ENCODE data around the gene RAD9A.
"Not testable (repeated sequence)": the region's sequence is repeated elsewhere in the genome, so short reads cannot be mapped to it uniquely, and the experiment has no call there.

The RAD9A gene

GRCh38 chr11:67422891-67423290, 31.1 kb downstream of the RAD9A start:
- Histone ChIP-seq H3K4me1 (ENCODE audit: control insufficient read depth, insufficient read depth, low read length, poor library complexity, severe bottlenecking) (peaks cover 7% of the 10 kb centered on the region), H3K9me3 (ENCODE audit: control insufficient read depth, low read length) (no peaks in the 10 kb centered on the region), H3K27ac (ENCODE audit: low read depth, low read length, severe bottlenecking) (no peak overlapping the region), H3K4me3 (ENCODE audit: extremely low read depth, insufficient read depth, low read length, poor library complexity, severe bottlenecking) (no peak overlapping the region), H3K36me3 (ENCODE audit: control insufficient read depth, insufficient read depth, low read length) (no peaks in the 10 kb centered on the region)
- 81 to 85% methylated on average over 6 of the region's 6 CpGs for WGBS, 2 experiments (ENCODE audit: insufficient coverage in 2 of 2)

GRCh38 chr11:67423466-67423865, 31.7 kb downstream of the RAD9A start:
- 96 to 97% methylated on average over 10 to 12 of the region's 13 CpGs for WGBS, 2 experiments (ENCODE audit: insufficient coverage in 2 of 2)
- Histone ChIP-seq H3K9me3 (ENCODE audit: control insufficient read depth, low read length) (no peaks in the 10 kb centered on the region), H3K4me1 (ENCODE audit: control insufficient read depth, insufficient read depth, low read length, poor library complexity, severe bottlenecking) (peaks cover 7% of the 10 kb centered on the region)

GRCh38 chr11:67423891-67424613, 32.3 kb downstream of the RAD9A start:
- Histone ChIP-seq H3K4me1 (ENCODE audit: control insufficient read depth, insufficient read depth, low read length, poor library complexity, severe bottlenecking) (peaks cover 10% of the 10 kb centered on the region), H3K9me3 (ENCODE audit: control insufficient read depth, low read length) (no peaks in the 10 kb centered on the region), H3K4me3 (ENCODE audit: extremely low read depth, insufficient read depth, low read length, poor library complexity, severe bottlenecking) (no peak overlapping the region), H3K36me3 (ENCODE audit: control insufficient read depth, insufficient read depth, low read length) (no peaks in the 10 kb centered on the region), H3K27ac (ENCODE audit: low read depth, low read length, severe bottlenecking) (no peak overlapping the region)
- WGBS, 2 experiments (ENCODE audit: insufficient coverage in 2 of 2) = 95 to 96% methylated on average over 30 to 32 of the region's 34 CpGs

More at GRCh38 chr11:67423466-67423865, 31.7 kb downstream of the RAD9A start:
- Histone ChIP-seq H3K4me3 (ENCODE audit: extremely low read depth, insufficient read depth, low read length, poor library complexity, severe bottlenecking) (no peak overlapping the region), H3K27ac (ENCODE audit: low read depth, low read length, severe bottlenecking) (no peak overlapping the region), H3K36me3 (ENCODE audit: control insufficient read depth, insufficient read depth, low read length) (no peaks in the 10 kb centered on the region)

- H3K4me1 ChIP-seq (ENCODE audit: control insufficient read depth, insufficient read depth, low read length, poor library complexity, severe bottlenecking); H3K27ac ChIP-seq (ENCODE audit: low read depth, low read length, severe bottlenecking); H3K9me3 ChIP-seq (ENCODE audit: control insufficient read depth, low read length): not testable (repeated sequence)
- H3K36me3 ChIP-seq (ENCODE audit: control insufficient read depth, insufficient read depth, low read length) = peaks cover 29% of the 10 kb centered on the region
- 87 to 93% methylated on average over 12 to 17 of the region's 19 CpGs for WGBS, 2 experiments (ENCODE audit: insufficient coverage in 2 of 2)
- H3K4me3 ChIP-seq (ENCODE audit: extremely low read depth, insufficient read depth, low read length, poor library complexity, severe bottlenecking) = peak overlapping the region; percentile 93
These were observed 35.6 kb downstream of the RAD9A start for GRCh38 chr11:67427364-67427859.

- H3K9me3 ChIP-seq (ENCODE audit: control insufficient read depth, low read length) = no peaks in the 10 kb centered on the region
- H3K36me3 ChIP-seq (ENCODE audit: control insufficient read depth, insufficient read depth, low read length) = peaks cover 39% of the 10 kb centered on the region
- H3K4me3 ChIP-seq (ENCODE audit: extremely low read depth, insufficient read depth, low read length, poor library complexity, severe bottlenecking) = peak within 1 kb of the TSS; percentile 93
- peak within 1 kb of the TSS; percentile 10 for H3K27ac ChIP-seq (ENCODE audit: low read depth, low read length, severe bottlenecking)
- 6 to 7% methylated on average over 49 to 64 of the region's 68 CpGs for WGBS, 2 experiments (ENCODE audit: insufficient coverage in 2 of 2)
- peaks cover 6% of the 10 kb centered on the region for H3K4me1 ChIP-seq (ENCODE audit: control insufficient read depth, insufficient read depth, low read length, poor library complexity, severe bottlenecking)
These were observed 36.5 kb downstream of the RAD9A start, which contains the start of gene RPS6KB2 for GRCh38 chr11:67428052-67429001. Gene RPS6KB2 (plus strand): TSS chr11:67428494. CDS start chr11:67428546, 52 bp downstream.

- H3K27ac ChIP-seq (ENCODE audit: low read depth, low read length, severe bottlenecking) = no peak overlapping the region
- peak overlapping the region; percentile 93 for H3K4me3 ChIP-seq (ENCODE audit: extremely low read depth, insufficient read depth, low read length, poor library complexity, severe bottlenecking)
- H3K4me1 ChIP-seq (ENCODE audit: control insufficient read depth, insufficient read depth, low read length, poor library complexity, severe bottlenecking) = peaks cover 6% of the 10 kb centered on the region
- peaks cover 44% of the 10 kb centered on the region for H3K36me3 ChIP-seq (ENCODE audit: control insufficient read depth, insufficient read depth, low read length)
- WGBS, 2 experiments (ENCODE audit: insufficient coverage in 2 of 2) = 66 to 91% methylated on average over 4 to 9 of the region's 12 CpGs
- no peaks in the 10 kb centered on the region for H3K9me3 ChIP-seq (ENCODE audit: control insufficient read depth, low read length)
These were observed 37.4 kb downstream of the RAD9A start for GRCh38 chr11:67429038-67429668.

GRCh38 chr11:67429722-67430121, 37.9 kb downstream of the RAD9A start:
- peaks cover 49% of the 10 kb centered on the region for H3K36me3 ChIP-seq (ENCODE audit: control insufficient read depth, insufficient read depth, low read length)
- no peak overlapping the region for H3K27ac ChIP-seq (ENCODE audit: low read depth, low read length, severe bottlenecking)
- H3K9me3 ChIP-seq (ENCODE audit: control insufficient read depth, low read length) = no peaks in the 10 kb centered on the region
- H3K4me1 ChIP-seq (ENCODE audit: control insufficient read depth, insufficient read depth, low read length, poor library complexity, severe bottlenecking) = peaks cover 6% of the 10 kb centered on the region
- no peak overlapping the region for H3K4me3 ChIP-seq (ENCODE audit: extremely low read depth, insufficient read depth, low read length, poor library complexity, severe bottlenecking)
- 92 to 99% methylated on average over 8 to 9 of the region's 11 CpGs for WGBS, 2 experiments (ENCODE audit: insufficient coverage in 2 of 2)

GRCh38 chr11:67431346-67432249, 39.8 kb downstream of the RAD9A start:
- Histone ChIP-seq H3K4me1 (ENCODE audit: control insufficient read depth, insufficient read depth, low read length, poor library complexity, severe bottlenecking) (peaks cover 8% of the 10 kb centered on the region), H3K27ac (ENCODE audit: low read depth, low read length, severe bottlenecking) (no peak overlapping the region), H3K9me3 (ENCODE audit: control insufficient read depth, low read length) (no peaks in the 10 kb centered on the region), H3K4me3 (ENCODE audit: extremely low read depth, insufficient read depth, low read length, poor library complexity, severe bottlenecking) (no peak overlapping the region), H3K36me3 (ENCODE audit: control insufficient read depth, insufficient read depth, low read length) (peaks cover 54% of the 10 kb centered on the region)
- 97 to 98% methylated on average over 15 of the region's 24 CpGs for WGBS, 2 experiments (ENCODE audit: insufficient coverage in 2 of 2)

GRCh38 chr11:67432655-67433349, 41.0 kb downstream of the RAD9A start:
- Histone ChIP-seq H3K27ac (ENCODE audit: low read depth, low read length, severe bottlenecking) (no peak overlapping the region), H3K36me3 (ENCODE audit: control insufficient read depth, insufficient read depth, low read length) (peaks cover 60% of the 10 kb centered on the region), H3K9me3 (ENCODE audit: control insufficient read depth, low read length) (no peaks in the 10 kb centered on the region), H3K4me1 (ENCODE audit: control insufficient read depth, insufficient read depth, low read length, poor library complexity, severe bottlenecking) (peaks cover 12% of the 10 kb centered on the region), H3K4me3 (ENCODE audit: extremely low read depth, insufficient read depth, low read length, poor library complexity, severe bottlenecking) (no peak overlapping the region)
- WGBS, 2 experiments (ENCODE audit: insufficient coverage in 2 of 2) = 93 to 98% methylated on average over 14 to 19 of the region's 22 CpGs

All from mesodermal cell (in vitro differentiated cells).